Adipocyte (in vitro differentiated cells): ENCODE data around the gene HPS3.
A peak's percentile ranks its signal among the peaks of the same experiment; 100 is the strongest.

ENCODE experiments used
- DNase-seq: peaks from one replicate; pipeline ENCODE4 v3.0.0-alpha.2; 2015; ENCODE audit warnings: low read depth
- H3K27me3 ChIP-seq: replicated peaks from 2 replicates; pipeline ENCODE4 v1.7.0; 2013; ENCODE audit warnings: mild to moderate bottlenecking, low read length, moderate library complexity; ENCODE audit not compliant: control insufficient read depth, insufficient read depth
- H3K36me3 ChIP-seq: 2 replicates; pipeline ENCODE4 v1.7.0; 2013; ENCODE audit warnings: low read length, mild to moderate bottlenecking, moderate library complexity; ENCODE audit not compliant: control insufficient read depth, insufficient read depth, severe bottlenecking
- H3K4me1 ChIP-seq: 2 replicates; pipeline ENCODE4 v1.7.0; 2013; ENCODE audit warnings: mild to moderate bottlenecking, low read length, moderate library complexity; ENCODE audit not compliant: control insufficient read depth, insufficient read depth
- H3K4me3 ChIP-seq: 2 replicates; pipeline ENCODE4 v1.7.0; 2013; ENCODE audit warnings: mild to moderate bottlenecking, low read length, moderate library complexity
- H3K9ac ChIP-seq: 2 replicates; pipeline ENCODE4 v1.7.0; 2013; ENCODE audit warnings: mild to moderate bottlenecking, low read length, moderate library complexity
- H3K9me3 ChIP-seq: 2 replicates; pipeline ENCODE4 v1.7.0; 2013; ENCODE audit warnings: mild to moderate bottlenecking, low read length, moderate library complexity; ENCODE audit not compliant: control insufficient read depth

HPS3 gene

GRCh38 chr3:149153402-149153801 lies 24.0 kb downstream of the HPS3 start:
- H3K9me3 ChIP-seq = no peaks in the 10 kb centered on the region
- peaks cover 13% of the 10 kb centered on the region for H3K4me1 ChIP-seq
- H3K4me3 ChIP-seq = no peak overlapping the region
- H3K9ac ChIP-seq = no peak overlapping the region
- DNase-seq = no peak
- peaks cover 63% of the 10 kb centered on the region for H3K36me3 ChIP-seq
- H3K27me3 ChIP-seq = no peaks in the 10 kb centered on the region

GRCh38 chr3:149160754-149161300 lies 31.4 kb downstream of the HPS3 start:
- DNase-seq = peak; percentile 7
- peaks cover 85% of the 10 kb centered on the region for H3K36me3 ChIP-seq
- H3K9me3 ChIP-seq = no peaks in the 10 kb centered on the region
- no peaks in the 10 kb centered on the region for H3K4me1 ChIP-seq
- no peaks in the 10 kb centered on the region for H3K27me3 ChIP-seq
- H3K4me3 ChIP-seq = no peak overlapping the region
- H3K9ac ChIP-seq = no peak overlapping the region

GRCh38 chr3:149162007-149162406 lies 32.6 kb downstream of the HPS3 start:
- Histone ChIP-seq H3K27me3 (no peaks in the 10 kb centered on the region), H3K9me3 (no peaks in the 10 kb centered on the region), H3K4me3 (no peak overlapping the region), H3K36me3 (peaks cover 85% of the 10 kb centered on the region), H3K9ac (no peak overlapping the region), H3K4me1 (no peaks in the 10 kb centered on the region)
- DNase-seq = no peak

GRCh38 chr3:149163066-149163465 lies 33.6 kb downstream of the HPS3 start:
- Histone ChIP-seq H3K9ac (no peak overlapping the region), H3K36me3 (peaks cover 85% of the 10 kb centered on the region), H3K4me1 (no peaks in the 10 kb centered on the region), H3K4me3 (no peak overlapping the region), H3K9me3 (no peaks in the 10 kb centered on the region), H3K27me3 (no peaks in the 10 kb centered on the region)
- no peak for DNase-seq

- Histone ChIP-seq H3K9me3 (no peaks in the 10 kb centered on the region), H3K36me3 (peaks cover 79% of the 10 kb centered on the region)
These were observed 38.5 kb downstream of the HPS3 start for GRCh38 chr3:149167898-149168297.

GRCh38 chr3:149170672-149171071 lies 41.2 kb downstream of the HPS3 start:
- Histone ChIP-seq H3K4me1 (no peaks in the 10 kb centered on the region), H3K9me3 (no peaks in the 10 kb centered on the region), H3K4me3 (no peak overlapping the region), H3K36me3 (peaks cover 74% of the 10 kb centered on the region), H3K9ac (no peak overlapping the region), H3K27me3 (no peaks in the 10 kb centered on the region)
- no peak for DNase-seq

More at GRCh38 chr3:149167898-149168297, 38.5 kb downstream of the HPS3 start:
- Histone ChIP-seq H3K4me3 (no peak overlapping the region), H3K9ac (no peak overlapping the region), H3K4me1 (no peaks in the 10 kb centered on the region), H3K27me3 (no peaks in the 10 kb centered on the region)
- DNase-seq = no peak

- Histone ChIP-seq H3K9ac (no peak overlapping the region), H3K36me3 (peaks cover 49% of the 10 kb centered on the region), H3K4me1 (peaks cover 17% of the 10 kb centered on the region), H3K27me3 (no peaks in the 10 kb centered on the region), H3K4me3 (no peak overlapping the region), H3K9me3 (peaks cover 10% of the 10 kb centered on the region)
- DNase-seq = peak; percentile 64
These were observed 45.5 kb downstream of the HPS3 start for GRCh38 chr3:149174901-149175300.

GRCh38 chr3:149177122-149177521 lies 47.7 kb downstream of the HPS3 start:
- DNase-seq = no peak
- Histone ChIP-seq H3K9me3 (peaks cover 10% of the 10 kb centered on the region), H3K9ac (no peak overlapping the region), H3K27me3 (no peaks in the 10 kb centered on the region), H3K4me3 (no peak overlapping the region), H3K36me3 (peaks cover 36% of the 10 kb centered on the region), H3K4me1 (peaks cover 28% of the 10 kb centered on the region)

- peak; percentile 68 for DNase-seq
- Histone ChIP-seq H3K36me3 (peaks cover 17% of the 10 kb centered on the region), H3K9me3 (peaks cover 10% of the 10 kb centered on the region), H3K27me3 (no peaks in the 10 kb centered on the region), H3K4me3 (peak overlapping the region; percentile 36), H3K9ac (peak overlapping the region; percentile 75), H3K4me1 (peaks cover 28% of the 10 kb centered on the region)
These were observed 49.8 kb downstream of the HPS3 start for GRCh38 chr3:149179220-149179619.

- Histone ChIP-seq H3K9me3 (peaks cover 10% of the 10 kb centered on the region), H3K4me3 (no peak overlapping the region), H3K27me3 (no peaks in the 10 kb centered on the region), H3K4me1 (peaks cover 28% of the 10 kb centered on the region), H3K36me3 (peaks cover 12% of the 10 kb centered on the region), H3K9ac (peak overlapping the region; percentile 6)
- peak; percentile 97 for DNase-seq
These were observed 50.7 kb downstream of the HPS3 start for GRCh38 chr3:149180057-149180573.

GRCh38 chr3:149181182-149181581 lies 51.7 kb downstream of the HPS3 start:
- H3K4me1 ChIP-seq = peaks cover 28% of the 10 kb centered on the region
- H3K9ac ChIP-seq = no peak overlapping the region
- DNase-seq = no peak
- peaks cover 10% of the 10 kb centered on the region for H3K36me3 ChIP-seq
- H3K27me3 ChIP-seq = no peaks in the 10 kb centered on the region
- peaks cover 10% of the 10 kb centered on the region for H3K9me3 ChIP-seq
- H3K4me3 ChIP-seq = no peak overlapping the region

GRCh38 chr3:149186219-149186618 lies 56.8 kb downstream of the HPS3 start:
- H3K36me3 ChIP-seq = no peaks in the 10 kb centered on the region
- no peak overlapping the region for H3K9ac ChIP-seq
- H3K4me1 ChIP-seq = no peaks in the 10 kb centered on the region
- no peak overlapping the region for H3K4me3 ChIP-seq
- no peaks in the 10 kb centered on the region for H3K9me3 ChIP-seq
- H3K27me3 ChIP-seq = no peaks in the 10 kb centered on the region
- no peak for DNase-seq
